Stimulated activated naive CD8-positive, alpha-beta T cell treated with anti-CD3 and anti-CD28 coated beads, Interleukin-15, Interleukin-2, amounts not matched to agents 100 ng/mL and 50 ng/mL, for 24 hours (primary cell): ENCODE data around the gene GRIK2.

Source experiments
- H3K27ac Mint-ChIP-seq: one replicate; pipeline ENCODE4 v1.8.0; 2021; ENCODE audit warnings: mild to moderate bottlenecking, mixed read lengths
- H3K27me3 Mint-ChIP-seq: one replicate; pipeline ENCODE4 v1.8.0; 2021; ENCODE audit warnings: mixed read lengths
- H3K36me3 Mint-ChIP-seq: one replicate; pipeline ENCODE4 v1.8.0; 2021; ENCODE audit warnings: low read depth, mixed read lengths
- H3K4me1 Mint-ChIP-seq: one replicate; pipeline ENCODE4 v1.8.0; 2021; ENCODE audit warnings: low read depth, mixed read lengths
- H3K4me3 Mint-ChIP-seq: one replicate; pipeline ENCODE4 v1.8.0; 2021; ENCODE audit warnings: mild to moderate bottlenecking, mixed read lengths
- H3K9me3 Mint-ChIP-seq: one replicate; pipeline ENCODE4 v1.8.0; 2021; ENCODE audit warnings: mixed read lengths

GRIK2 gene

DNA sequence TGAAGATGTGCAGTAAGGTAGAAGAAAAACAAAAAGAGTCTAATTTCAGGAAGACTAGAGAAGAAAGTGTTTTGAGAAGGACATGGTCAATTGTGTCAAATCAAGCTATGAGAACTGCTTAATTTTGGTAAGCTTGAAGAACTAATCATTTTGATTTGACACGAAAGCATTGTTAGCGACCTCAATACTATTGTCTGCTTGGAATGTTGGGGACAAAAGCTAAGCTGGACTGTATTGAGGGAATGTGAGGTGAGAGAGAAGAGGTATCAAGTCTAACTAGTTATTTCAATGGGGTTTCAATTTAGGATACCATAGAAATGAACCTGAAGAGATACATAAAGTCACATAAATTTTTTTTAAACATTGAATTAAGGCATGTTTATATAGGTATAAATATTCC lies 309.8 kb downstream of the GRIK2 start:
- H3K9me3 Mint-ChIP-seq, result no peaks in the 10 kb centered on the region
- H3K36me3 Mint-ChIP-seq, result no peaks in the 10 kb centered on the region
- H3K27me3 Mint-ChIP-seq, result no peaks in the 10 kb centered on the region
- H3K4me1 Mint-ChIP-seq, result no peaks in the 10 kb centered on the region
- H3K27ac Mint-ChIP-seq, result no peak overlapping the region
- H3K4me3 Mint-ChIP-seq, result no peak overlapping the region

GRCh38 chr6:101705866-101706265 lies 312.4 kb downstream of the GRIK2 start:
- H3K9me3 Mint-ChIP-seq, result no peaks in the 10 kb centered on the region

DNA sequence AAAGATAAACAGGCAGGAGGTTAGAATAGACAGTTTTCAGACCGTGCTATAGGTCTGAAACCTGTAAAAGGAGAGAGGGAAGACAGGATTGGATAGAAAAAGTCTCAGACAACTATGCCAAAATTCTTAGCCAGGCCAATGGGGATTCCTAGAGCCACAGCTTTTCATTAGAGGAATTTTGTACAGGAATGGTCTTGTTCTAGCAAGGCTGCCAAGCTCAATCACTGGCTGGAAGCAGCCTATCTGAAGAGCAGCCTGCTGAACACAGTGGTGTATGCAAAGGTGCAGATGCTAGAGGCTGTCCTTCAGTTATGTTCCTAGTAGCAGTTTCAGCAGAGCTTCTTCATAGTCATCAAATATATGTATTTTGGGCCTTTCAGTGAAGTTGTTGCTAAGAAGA lies 313.1 kb downstream of the GRIK2 start:
- no peaks in the 10 kb centered on the region for H3K9me3 Mint-ChIP-seq

More at GRCh38 chr6:101705866-101706265, 312.4 kb downstream of the GRIK2 start:
- Mint-ChIP-seq H3K27me3 (no peaks in the 10 kb centered on the region), H3K4me1 (no peaks in the 10 kb centered on the region), H3K27ac (no peak overlapping the region), H3K4me3 (no peak overlapping the region), H3K36me3 (no peaks in the 10 kb centered on the region)

GRCh38 chr6:101711518-101711917 lies 318.0 kb downstream of the GRIK2 start:
- H3K9me3 Mint-ChIP-seq, result no peaks in the 10 kb centered on the region
- no peak overlapping the region for H3K27ac Mint-ChIP-seq
- H3K4me1 Mint-ChIP-seq, result no peaks in the 10 kb centered on the region
- H3K4me3 Mint-ChIP-seq, result no peak overlapping the region
- no peaks in the 10 kb centered on the region for H3K27me3 Mint-ChIP-seq
- no peaks in the 10 kb centered on the region for H3K36me3 Mint-ChIP-seq

More for the DNA sequence above, 313.1 kb downstream of the GRIK2 start:
- Mint-ChIP-seq H3K27ac (no peak overlapping the region), H3K4me1 (no peaks in the 10 kb centered on the region), H3K36me3 (no peaks in the 10 kb centered on the region), H3K4me3 (no peak overlapping the region), H3K27me3 (no peaks in the 10 kb centered on the region)

DNA sequence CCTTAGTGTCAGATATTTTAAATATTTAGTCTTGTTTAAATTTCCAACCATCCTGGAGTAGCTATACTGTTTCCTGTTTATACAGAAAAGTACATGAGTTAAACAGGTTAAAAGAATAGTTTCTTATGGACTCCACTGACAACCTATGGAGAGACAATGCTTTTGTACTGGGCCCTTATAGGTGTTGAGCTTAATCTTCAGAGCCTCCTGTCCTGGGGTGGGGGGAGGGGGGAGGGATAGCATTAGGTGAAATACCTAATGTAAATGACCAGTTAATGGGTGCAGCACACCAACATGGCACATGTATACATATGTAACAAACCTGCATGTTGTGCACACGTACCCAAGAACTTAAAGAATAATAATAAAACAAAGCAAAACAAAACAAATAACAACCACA lies 322.9 kb downstream of the GRIK2 start:
- Mint-ChIP-seq H3K9me3 (no peaks in the 10 kb centered on the region), H3K4me3 (no peak overlapping the region), H3K27ac (no peak overlapping the region), H3K4me1 (no peaks in the 10 kb centered on the region), H3K27me3 (no peaks in the 10 kb centered on the region), H3K36me3 (no peaks in the 10 kb centered on the region)

DNA sequence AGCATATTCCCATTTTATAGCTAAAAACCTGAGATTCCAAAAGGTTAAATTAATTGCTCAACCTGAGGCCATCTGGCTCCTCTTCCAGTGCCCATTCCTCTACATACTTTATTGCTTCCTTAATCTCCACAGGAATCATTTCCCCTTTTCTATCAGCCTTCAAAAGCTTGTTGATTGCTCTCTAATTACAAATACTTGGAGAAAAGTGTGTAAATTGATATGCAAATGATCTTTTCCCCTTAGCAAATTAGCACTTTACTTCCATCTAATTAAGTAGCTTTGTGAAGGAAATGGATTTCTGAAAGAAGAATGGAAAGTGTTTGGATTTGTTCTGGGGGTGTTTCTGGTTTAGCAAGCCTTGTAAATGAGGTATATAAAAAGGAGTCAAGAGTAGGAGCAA lies 323.3 kb downstream of the GRIK2 start:
- Mint-ChIP-seq H3K27ac (no peak overlapping the region), H3K4me3 (no peak overlapping the region), H3K9me3 (no peaks in the 10 kb centered on the region), H3K27me3 (no peaks in the 10 kb centered on the region), H3K36me3 (no peaks in the 10 kb centered on the region), H3K4me1 (no peaks in the 10 kb centered on the region)

DNA sequence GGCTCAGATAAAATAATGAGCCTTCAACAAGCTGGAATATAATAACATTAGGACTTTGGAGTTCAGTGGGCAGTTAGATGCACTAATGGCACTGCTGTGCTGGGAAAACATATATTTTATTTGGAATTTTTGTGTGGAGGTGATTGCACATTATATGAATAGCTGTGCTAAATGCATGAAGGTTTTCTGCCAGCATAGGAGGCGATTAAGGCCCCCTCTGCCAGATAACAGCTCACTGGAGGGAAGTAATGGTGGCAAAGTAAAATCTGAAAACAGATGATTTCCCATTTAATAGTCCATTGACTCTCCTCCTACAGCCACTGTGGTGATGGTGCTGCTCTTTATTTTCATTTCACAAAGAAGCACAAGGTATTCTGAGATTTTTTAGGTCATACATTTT lies 326.0 kb downstream of the GRIK2 start:
- Mint-ChIP-seq H3K4me1 (no peaks in the 10 kb centered on the region), H3K4me3 (no peak overlapping the region), H3K36me3 (no peaks in the 10 kb centered on the region), H3K27ac (no peak overlapping the region), H3K27me3 (no peaks in the 10 kb centered on the region), H3K9me3 (no peaks in the 10 kb centered on the region)

DNA sequence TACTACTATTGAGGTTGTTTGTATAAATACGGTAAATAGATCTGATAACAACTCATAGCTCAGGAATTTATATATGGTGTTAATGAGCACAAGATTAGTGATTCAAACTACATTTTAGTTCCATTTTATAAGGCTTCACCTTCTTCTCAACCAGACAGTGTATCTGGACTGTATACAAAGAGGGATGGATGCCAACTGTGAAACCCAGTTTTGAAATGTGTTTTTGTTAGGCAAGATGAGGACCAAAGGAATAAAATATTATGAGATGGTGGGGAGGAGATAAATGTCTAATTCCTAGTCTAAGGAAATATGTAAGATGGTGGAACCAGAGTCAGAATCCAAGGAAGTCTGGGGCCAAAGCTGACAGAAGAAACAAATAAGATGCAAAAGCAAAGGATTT lies 329.0 kb downstream of the GRIK2 start:
- Mint-ChIP-seq H3K4me1 (no peaks in the 10 kb centered on the region), H3K27me3 (no peaks in the 10 kb centered on the region), H3K4me3 (no peak overlapping the region), H3K9me3 (no peaks in the 10 kb centered on the region), H3K27ac (no peak overlapping the region), H3K36me3 (no peaks in the 10 kb centered on the region)

DNA sequence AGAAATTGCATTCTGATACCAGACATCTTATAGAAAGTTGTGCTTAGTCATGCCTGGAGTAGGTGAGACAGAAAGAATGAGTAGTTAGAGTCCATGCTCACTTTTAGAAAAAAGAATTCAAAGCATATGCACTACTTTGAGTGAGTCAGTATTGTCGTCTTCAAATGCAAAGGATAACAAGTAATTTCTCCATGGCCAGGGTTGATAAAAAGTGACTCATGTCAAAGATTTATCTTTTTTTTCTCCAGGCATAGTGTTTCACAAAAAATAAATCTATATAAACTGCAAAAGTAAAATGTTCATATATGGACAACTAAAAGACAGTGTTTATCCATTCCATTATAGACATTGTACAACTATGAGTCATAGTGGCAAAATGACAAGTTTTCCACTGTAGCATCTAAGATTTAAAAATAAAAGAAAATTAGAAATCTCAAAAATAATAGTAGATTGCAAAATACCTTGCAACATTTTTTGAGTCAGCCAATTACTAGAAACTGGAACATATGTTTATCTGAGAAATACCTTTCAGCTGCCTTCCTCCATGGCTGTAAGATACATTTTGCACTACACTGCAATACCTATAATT lies 329.6 kb downstream of the GRIK2 start:
- H3K27ac Mint-ChIP-seq, result no peak overlapping the region
- H3K27me3 Mint-ChIP-seq, result no peaks in the 10 kb centered on the region
- no peaks in the 10 kb centered on the region for H3K36me3 Mint-ChIP-seq
- no peaks in the 10 kb centered on the region for H3K4me1 Mint-ChIP-seq
- H3K4me3 Mint-ChIP-seq, result no peak overlapping the region
- H3K9me3 Mint-ChIP-seq, result no peaks in the 10 kb centered on the region

DNA sequence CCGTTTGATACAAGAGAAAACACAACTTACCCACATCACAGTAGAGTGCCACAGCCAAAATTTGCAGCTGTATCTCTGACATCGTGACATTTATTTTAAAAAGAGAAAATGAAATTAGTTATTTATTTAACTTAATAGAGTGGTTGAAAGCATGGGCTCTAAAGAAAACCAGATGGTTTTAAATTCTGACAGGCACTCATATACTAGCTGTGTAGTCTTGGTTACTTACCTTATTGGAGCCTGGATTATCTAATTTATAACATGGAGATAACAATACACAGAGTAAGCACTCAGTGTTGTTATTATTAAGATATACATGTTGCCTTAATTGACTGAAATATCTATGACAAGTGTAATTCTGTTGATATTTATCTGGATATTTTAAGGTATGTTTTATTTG lies 334.9 kb downstream of the GRIK2 start:
- Mint-ChIP-seq H3K9me3 (no peaks in the 10 kb centered on the region), H3K4me3 (no peak overlapping the region), H3K27me3 (no peaks in the 10 kb centered on the region), H3K4me1 (no peaks in the 10 kb centered on the region), H3K27ac (no peak overlapping the region), H3K36me3 (no peaks in the 10 kb centered on the region)

DNA sequence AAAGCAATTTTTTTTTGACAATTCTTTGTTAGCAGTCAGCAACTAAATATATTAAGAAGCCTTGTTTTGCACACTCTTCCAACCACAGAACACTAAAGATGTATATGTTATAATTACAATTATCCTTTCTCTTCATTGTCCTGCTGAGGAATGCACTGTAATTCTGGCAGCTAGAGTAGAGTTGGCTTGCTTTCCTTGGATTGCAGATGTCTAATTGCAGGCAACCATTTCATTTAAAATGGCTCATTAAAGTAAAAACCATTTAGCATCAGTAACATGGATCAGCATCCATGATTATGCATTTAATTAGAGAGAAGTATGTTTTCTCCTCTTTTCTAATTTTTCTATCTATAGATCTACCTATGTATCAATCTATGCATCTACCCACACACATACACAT lies 335.4 kb downstream of the GRIK2 start:
- H3K9me3 Mint-ChIP-seq, result peaks cover 2% of the 10 kb centered on the region

DNA sequence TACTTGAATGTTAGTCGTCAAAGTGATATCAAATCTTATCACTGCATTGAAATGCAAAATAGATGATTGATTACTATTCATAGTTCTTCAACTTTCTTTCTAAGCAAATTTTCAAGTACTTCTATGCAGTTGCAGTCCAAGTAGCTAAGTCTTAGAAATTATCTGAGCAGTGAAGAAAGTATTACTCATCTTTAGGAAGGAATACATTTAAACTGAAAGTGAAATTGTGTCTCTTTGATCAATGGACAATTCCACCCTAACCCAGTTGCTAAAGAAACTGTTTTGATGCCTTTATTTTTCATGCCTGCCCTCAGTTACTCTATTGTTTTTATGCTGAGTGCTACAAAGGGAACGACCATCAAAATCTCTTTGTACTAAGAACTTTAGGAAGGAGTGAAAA lies 337.4 kb downstream of the GRIK2 start:
- Mint-ChIP-seq H3K4me3 (no peak overlapping the region), H3K27me3 (no peaks in the 10 kb centered on the region), H3K9me3 (peaks cover 10% of the 10 kb centered on the region), H3K27ac (no peak overlapping the region), H3K36me3 (no peaks in the 10 kb centered on the region), H3K4me1 (no peaks in the 10 kb centered on the region)

More for the DNA sequence above, 335.4 kb downstream of the GRIK2 start:
- Mint-ChIP-seq H3K4me1 (no peaks in the 10 kb centered on the region), H3K36me3 (no peaks in the 10 kb centered on the region), H3K4me3 (no peak overlapping the region), H3K27ac (no peak overlapping the region), H3K27me3 (no peaks in the 10 kb centered on the region)

DNA sequence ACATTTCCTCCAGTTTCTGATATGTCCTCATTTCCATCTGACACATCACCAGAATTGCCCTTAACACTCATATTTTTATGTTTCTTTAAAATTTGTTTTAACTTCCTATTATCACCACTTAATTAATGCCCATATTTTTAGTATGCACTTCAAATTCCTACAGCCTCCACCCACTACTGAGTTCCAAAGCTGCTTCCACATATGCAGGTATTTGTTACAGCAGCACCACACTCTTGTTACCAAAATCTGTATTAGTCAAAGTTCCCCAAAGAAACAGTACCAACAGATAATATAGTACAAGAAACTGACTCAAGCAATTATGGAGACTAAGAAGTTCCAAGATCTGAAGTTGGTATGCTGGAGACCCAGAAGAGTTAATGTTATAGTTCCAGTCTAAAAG lies 340.4 kb downstream of the GRIK2 start:
- peaks cover 10% of the 10 kb centered on the region for H3K9me3 Mint-ChIP-seq
- no peaks in the 10 kb centered on the region for H3K27me3 Mint-ChIP-seq
- no peaks in the 10 kb centered on the region for H3K4me1 Mint-ChIP-seq
- H3K4me3 Mint-ChIP-seq, result no peak overlapping the region
- H3K36me3 Mint-ChIP-seq, result no peaks in the 10 kb centered on the region
- no peak overlapping the region for H3K27ac Mint-ChIP-seq

DNA sequence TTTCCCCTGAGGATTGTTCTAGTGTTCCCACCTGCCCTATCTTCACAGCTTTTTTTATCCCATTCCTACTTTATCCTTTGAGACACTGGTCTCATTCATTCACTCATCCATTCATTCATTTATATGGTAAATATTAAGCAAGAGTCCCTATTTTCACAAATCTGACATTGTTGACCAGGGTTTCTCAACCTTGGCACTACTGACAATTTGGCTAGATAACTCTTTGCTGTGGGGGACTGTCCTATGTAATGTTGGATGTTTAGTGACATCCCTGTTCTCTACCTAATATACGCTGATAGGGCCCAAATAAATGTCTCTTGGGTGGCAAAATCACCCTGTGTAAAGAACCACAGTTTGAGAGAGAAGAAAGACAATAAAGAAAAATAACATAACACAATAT lies 345.0 kb downstream of the GRIK2 start:
- peaks cover 10% of the 10 kb centered on the region for H3K9me3 Mint-ChIP-seq

DNA sequence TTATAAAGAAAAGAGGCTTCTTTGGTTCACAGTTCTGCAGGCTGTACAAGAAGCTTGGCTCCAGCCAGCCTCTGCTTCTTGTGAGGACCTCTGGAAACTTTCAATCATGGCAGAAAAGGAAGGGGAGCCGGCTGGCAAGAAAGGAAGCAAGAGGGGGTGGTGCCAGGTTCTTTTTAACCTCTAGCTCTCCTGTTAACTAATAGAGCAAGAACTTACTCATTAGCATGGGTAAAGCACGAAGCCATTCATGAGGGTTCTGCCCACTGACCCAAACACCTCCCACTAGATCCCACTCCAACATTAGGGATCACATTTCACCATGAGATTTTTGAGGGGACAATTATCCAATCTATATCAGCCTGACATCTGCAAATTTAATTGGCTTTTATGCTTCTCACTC lies 347.1 kb downstream of the GRIK2 start:
- Mint-ChIP-seq H3K4me1 (no peaks in the 10 kb centered on the region), H3K4me3 (no peak overlapping the region), H3K9me3 (no peaks in the 10 kb centered on the region), H3K27me3 (no peaks in the 10 kb centered on the region), H3K27ac (no peak overlapping the region), H3K36me3 (no peaks in the 10 kb centered on the region)

More for the DNA sequence above, 345.0 kb downstream of the GRIK2 start:
- Mint-ChIP-seq H3K27ac (no peak overlapping the region), H3K4me3 (no peak overlapping the region), H3K4me1 (no peaks in the 10 kb centered on the region), H3K36me3 (no peaks in the 10 kb centered on the region), H3K27me3 (no peaks in the 10 kb centered on the region)

DNA sequence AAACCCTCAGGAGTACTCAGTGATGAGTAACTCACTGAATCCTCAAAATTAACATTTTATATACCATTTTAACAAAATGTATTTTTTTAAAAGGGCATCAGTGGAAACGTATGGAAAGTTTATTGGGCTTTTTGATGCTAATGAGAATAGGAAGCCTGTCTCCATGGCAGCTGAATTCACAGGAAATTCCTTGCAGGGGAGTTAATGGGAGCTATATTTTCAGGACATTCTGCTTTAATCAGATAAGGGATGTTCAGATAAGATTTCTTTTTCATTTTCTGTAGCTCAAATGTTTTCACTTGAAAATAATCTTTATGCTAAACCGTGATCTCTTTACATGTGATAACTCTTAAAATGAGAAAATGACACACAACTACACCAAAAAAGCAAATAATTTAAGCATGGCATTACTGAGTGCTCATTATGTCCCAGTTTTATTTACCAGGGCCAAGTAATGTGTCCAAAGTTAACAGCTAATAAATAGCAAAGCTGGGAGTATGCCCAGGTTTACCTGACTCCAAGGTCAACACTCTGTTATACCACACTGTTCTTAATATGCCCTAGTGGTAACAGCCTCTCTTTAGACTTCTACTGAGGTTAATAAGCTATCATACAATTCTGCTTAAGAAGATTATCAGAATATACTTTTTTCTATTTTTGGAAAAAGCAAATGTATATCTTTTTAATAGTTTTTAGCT lies 348.1 kb downstream of the GRIK2 start:
- Mint-ChIP-seq H3K27ac (no peak overlapping the region), H3K36me3 (no peaks in the 10 kb centered on the region), H3K4me3 (no peak overlapping the region), H3K9me3 (no peaks in the 10 kb centered on the region), H3K4me1 (no peaks in the 10 kb centered on the region), H3K27me3 (no peaks in the 10 kb centered on the region)
